Measurements from ENCODE around the gene SERTAD2. TPM values are rescaled to one million over a fixed set of nuclear protein-coding genes. Genes with fewer than 3 reads are reported as not detected.

Gene SERTAD2
- total RNA-seq, 6 experiments from 2014 or later = 3.7 to 14.4 (median 8.4) TPM

DNA sequence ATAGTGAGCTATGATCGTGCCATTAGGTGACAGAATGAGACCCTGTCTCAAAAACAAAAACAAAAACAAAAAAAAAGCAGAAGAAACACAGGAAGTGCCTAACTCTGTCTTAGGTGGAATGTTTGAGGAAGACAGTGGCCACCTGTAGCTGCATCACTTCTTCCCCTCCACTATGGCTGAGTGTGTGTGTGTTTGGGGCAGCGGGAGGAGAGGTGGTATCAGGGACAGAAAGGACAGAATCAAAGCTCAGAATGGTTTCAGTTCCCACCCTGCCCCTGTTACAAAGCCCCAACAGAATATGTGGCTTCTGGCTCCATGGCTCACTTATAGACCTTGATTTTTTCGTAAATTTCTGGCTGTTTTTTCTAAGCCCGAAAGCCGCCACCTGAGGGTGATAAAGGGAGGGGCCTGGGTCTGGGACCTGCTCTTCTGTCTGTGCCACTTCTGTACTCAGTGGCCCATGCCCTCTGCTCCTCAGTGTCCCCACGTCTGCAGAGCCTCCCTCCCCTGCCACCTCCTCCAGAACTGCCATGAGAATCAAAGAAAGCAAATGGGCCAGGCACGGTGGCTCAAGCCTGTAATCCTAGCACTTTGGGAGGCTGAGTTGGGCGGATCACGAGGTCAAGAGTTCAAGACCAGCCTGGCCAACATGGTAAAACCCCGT, 27.4 kb downstream of the SERTAD2 start:
- Histone ChIP-seq H3K4me3 (no peak overlapping the region), H3K27ac (no peak overlapping the region), H3K4me1 (peaks cover 0 to 7% (median 0%) of the 10 kb centered on the region in 4 donors), H3K27me3 (no peaks in the 10 kb centered on the region), H3K36me3 (no peaks in the 10 kb centered on the region), H3K9me3 (no peaks in the 10 kb centered on the region)
- intact Hi-C loops (cut with DNase I) = loop anchor here in 1 of 2 donors (10.0 kb wide), 1 partner anchor 239 kb away; no protein-coding TSS in a partner anchor
- WGBS (ENCODE audit: insufficient coverage, low coverage, low lambda C conversion rate, missing lambda C conversion rate) = 82% methylated on average over 9 of the region's 10 CpGs
- ATAC-seq (no peak), DNase-seq (no peak)
- TF ChIP-seq, protein P1, sequence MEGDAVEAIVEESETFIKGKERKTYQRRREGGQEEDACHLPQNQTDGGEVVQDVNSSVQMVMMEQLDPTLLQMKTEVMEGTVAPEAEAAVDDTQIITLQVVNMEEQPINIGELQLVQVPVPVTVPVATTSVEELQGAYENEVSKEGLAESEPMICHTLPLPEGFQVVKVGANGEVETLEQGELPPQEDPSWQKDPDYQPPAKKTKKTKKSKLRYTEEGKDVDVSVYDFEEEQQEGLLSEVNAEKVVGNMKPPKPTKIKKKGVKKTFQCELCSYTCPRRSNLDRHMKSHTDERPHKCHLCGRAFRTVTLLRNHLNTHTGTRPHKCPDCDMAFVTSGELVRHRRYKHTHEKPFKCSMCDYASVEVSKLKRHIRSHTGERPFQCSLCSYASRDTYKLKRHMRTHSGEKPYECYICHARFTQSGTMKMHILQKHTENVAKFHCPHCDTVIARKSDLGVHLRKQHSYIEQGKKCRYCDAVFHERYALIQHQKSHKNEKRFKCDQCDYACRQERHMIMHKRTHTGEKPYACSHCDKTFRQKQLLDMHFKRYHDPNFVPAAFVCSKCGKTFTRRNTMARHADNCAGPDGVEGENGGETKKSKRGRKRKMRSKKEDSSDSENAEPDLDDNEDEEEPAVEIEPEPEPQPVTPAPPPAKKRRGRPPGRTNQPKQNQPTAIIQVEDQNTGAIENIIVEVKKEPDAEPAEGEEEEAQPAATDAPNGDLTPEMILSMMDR (IDR thresholded peaks at IDR 0.05) = no peak
- TF ChIP-seq POLR2A (IDR thresholded peaks at IDR 0.05) = no peak

DNA sequence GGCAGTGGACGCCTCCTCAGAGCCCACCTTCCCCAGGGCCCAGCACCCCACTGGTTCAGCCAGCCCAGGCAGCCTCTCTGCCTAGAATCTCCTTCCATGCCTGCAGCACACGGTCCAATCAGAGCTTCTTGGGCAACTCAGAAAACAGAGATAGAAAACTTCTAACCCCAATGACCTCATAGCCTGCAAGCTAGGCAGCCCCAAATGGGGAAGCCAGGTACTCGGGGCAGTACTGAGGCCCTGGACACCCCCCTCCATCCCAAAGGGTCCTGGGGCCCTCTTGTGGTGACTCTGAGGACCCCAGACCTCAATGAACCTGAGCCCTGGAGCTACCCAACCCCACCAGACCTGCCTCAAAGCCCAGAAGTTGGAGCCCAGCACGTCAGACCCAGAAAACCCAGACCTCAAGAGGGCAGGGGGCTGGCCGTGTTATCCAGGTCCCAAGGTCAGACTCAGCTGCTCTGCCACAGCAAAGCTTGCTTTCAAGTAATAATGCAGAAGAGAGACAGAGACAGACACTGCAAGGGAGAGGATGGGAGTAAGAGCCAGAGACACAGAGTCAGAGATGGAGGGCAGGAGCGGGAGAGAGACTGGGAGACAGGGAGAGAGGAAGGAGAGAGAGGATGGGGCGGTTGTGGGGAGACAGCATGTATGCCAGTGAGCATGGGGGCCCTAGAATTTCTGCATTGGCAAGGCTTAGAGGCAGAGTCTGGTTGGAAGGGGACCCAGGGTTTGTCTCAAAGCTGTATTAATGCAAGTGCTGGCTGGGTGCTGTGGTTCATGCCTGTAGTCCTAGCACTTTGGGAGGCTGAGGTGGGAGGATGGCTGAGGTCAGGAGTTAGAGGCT, 28.2 kb downstream of the SERTAD2 start:
- intact Hi-C loops (cut with DNase I) = loop anchor here in 1 of 2 donors (10.0 kb wide), 1 partner anchor 239 kb away; no protein-coding TSS in a partner anchor
- Histone ChIP-seq H3K27me3 (no peaks in the 10 kb centered on the region), H3K9me3 (no peaks in the 10 kb centered on the region), H3K4me1 (peaks cover 0 to 7% (median 0%) of the 10 kb centered on the region in 4 donors), H3K4me3 (no peak overlapping the region), H3K36me3 (no peaks in the 10 kb centered on the region), H3K27ac (no peak overlapping the region)
- TF ChIP-seq, protein P1 (IDR thresholded peaks at IDR 0.05) = no peak
- TF ChIP-seq POLR2A (IDR thresholded peaks at IDR 0.05) = no peak
- no peak for ATAC-seq
- no peak for DNase-seq
- WGBS (ENCODE audit: insufficient coverage, low coverage, low lambda C conversion rate, missing lambda C conversion rate) = 73% methylated on average over 7 of the region's 7 CpGs

DNA sequence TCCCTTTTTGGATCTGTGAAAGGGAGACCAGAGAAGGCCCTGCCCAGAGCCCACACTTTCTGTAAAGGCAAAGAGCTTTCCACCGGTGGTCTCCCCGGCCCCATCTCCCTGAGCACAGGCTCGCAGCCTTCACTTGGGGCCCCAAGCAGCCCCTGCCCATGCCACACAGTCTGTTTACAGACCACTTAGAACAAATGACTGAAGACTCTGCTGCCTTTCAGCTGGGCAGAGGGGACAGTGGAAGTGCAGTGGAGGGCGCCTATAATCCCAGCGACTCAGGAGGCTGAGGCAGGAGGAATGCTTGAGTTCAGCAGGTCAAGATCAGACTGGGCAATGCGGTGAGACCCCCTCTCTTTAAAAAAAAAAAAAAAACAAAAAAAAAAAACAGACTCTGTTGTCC, 28.9 kb downstream of the SERTAD2 start:
- no peaks in the 10 kb centered on the region for H3K27me3 ChIP-seq
- no peak overlapping the region for H3K4me3 ChIP-seq
- no peak overlapping the region for H3K27ac ChIP-seq
- no peaks in the 10 kb centered on the region for H3K36me3 ChIP-seq
- no peak for ATAC-seq
- 95% methylated on average over 6 of the region's 6 CpGs for whole genome bisulfite sequencing (ENCODE audit: insufficient coverage, low coverage, low lambda C conversion rate, missing lambda C conversion rate)
- intact Hi-C loops (cut with DNase I) = loop anchor here in 1 of 2 donors (10.0 kb wide), 1 partner anchor 240 kb away; no protein-coding TSS in a partner anchor
- no peaks in the 10 kb centered on the region for H3K9me3 ChIP-seq
- peaks cover 0 to 6% (median 0%) of the 10 kb centered on the region in 4 donors for H3K4me1 ChIP-seq
- TF ChIP-seq, protein P1 (IDR thresholded peaks at IDR 0.05) = no peak
- no peak for TF ChIP-seq POLR2A (IDR thresholded peaks at IDR 0.05)
- DNase-seq = no peak

DNA sequence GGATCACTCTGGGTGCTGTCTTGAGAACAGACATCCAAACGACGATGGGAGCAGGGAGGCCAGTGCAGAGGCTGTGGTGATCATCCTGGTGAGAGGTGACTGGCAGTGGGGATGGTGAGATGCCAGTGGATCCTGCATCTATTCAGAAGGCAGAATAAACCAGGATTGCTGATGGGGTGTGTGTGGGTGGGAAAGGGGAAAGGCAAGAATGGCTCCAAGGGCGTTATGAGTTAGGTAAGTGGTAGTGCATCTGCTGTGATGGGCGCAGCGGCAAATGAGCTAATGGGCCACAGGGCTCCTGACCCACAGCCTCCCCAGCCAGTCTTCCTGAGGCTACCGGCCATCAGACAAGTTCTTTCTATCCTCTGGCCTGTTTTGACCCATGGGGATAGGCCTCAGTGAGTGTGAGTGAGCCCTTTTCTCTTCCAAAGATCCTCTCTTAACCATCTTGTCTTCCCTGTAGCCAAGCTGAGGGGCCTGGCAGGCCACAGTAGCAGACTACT, 29.6 kb downstream of the SERTAD2 start:
- intact Hi-C loops (cut with DNase I) = loop anchor here in 1 of 2 donors (10.0 kb wide), 1 partner anchor 241 kb away; no protein-coding TSS in a partner anchor
- Histone ChIP-seq H3K4me3 (no peak overlapping the region), H3K4me1 (no peaks in the 10 kb centered on the region), H3K27me3 (no peaks in the 10 kb centered on the region), H3K9me3 (no peaks in the 10 kb centered on the region), H3K27ac (no peak overlapping the region), H3K36me3 (no peaks in the 10 kb centered on the region)
- ATAC-seq = no peak
- DNase-seq = no peak
- 92% methylated on average over 4 of the region's 6 CpGs for WGBS (ENCODE audit: insufficient coverage, low coverage, low lambda C conversion rate, missing lambda C conversion rate)
- TF ChIP-seq, protein P1 (IDR thresholded peaks at IDR 0.05) = no peak
- no peak for TF ChIP-seq POLR2A (IDR thresholded peaks at IDR 0.05)

Measured in right lobe of liver (tissue), 6 donors.